ENCODE data around the gene COPS7B.

DNA sequence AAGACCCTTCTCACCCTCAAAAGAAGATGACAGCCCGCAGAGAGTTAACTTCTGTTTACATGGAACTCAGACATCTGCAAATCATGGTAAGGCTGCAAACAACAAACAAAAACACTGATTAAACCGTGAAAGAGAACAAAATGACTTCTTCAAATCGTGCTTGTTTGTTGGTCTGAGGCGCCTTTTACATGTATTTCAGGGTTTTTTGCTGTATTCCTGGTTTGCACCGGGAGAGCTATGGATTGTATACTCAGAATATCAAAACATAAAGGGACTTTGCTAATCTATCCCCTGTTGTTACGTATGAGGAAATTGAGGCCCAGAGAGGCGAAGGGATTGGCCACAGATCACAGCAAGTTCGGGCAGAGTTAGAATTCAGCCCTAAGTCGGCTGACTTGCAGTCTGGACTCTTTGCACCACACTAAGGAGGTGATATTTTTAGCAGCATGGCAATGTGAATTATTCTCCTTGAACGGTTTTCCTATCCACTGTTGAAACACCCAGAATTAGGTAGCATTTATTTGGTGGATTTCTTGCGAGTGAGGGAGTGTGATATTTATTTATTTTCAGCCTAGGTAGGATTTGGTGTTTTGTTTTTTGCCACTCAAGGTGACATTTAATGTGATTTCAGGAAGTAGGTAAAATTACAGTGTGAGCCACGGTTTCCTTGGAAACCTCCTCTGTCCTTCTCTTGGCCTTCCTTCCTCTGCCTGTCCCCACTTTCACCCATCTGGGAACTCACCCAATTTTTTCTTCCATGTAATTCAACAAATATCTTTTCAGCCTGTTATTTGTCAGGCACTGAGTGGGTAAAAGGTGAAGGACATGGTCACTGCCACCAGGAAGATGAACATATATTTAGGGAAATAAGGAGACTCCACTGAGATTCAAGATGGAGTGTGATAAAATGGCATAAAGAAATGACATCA lies 4.2 kb upstream of the COPS7B start:
- TF ChIP-seq, protein P1, sequence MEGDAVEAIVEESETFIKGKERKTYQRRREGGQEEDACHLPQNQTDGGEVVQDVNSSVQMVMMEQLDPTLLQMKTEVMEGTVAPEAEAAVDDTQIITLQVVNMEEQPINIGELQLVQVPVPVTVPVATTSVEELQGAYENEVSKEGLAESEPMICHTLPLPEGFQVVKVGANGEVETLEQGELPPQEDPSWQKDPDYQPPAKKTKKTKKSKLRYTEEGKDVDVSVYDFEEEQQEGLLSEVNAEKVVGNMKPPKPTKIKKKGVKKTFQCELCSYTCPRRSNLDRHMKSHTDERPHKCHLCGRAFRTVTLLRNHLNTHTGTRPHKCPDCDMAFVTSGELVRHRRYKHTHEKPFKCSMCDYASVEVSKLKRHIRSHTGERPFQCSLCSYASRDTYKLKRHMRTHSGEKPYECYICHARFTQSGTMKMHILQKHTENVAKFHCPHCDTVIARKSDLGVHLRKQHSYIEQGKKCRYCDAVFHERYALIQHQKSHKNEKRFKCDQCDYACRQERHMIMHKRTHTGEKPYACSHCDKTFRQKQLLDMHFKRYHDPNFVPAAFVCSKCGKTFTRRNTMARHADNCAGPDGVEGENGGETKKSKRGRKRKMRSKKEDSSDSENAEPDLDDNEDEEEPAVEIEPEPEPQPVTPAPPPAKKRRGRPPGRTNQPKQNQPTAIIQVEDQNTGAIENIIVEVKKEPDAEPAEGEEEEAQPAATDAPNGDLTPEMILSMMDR (IDR thresholded peaks at IDR 0.05) = no peak
- no peak for TF ChIP-seq POLR2A (IDR thresholded peaks at IDR 0.05)
